ENCODE data around the gene SDK1. TPM values are rescaled to one million over a fixed set of nuclear protein-coding genes. Genes with fewer than 3 reads are reported as not detected.

Gene SDK1
- total and polyA plus RNA-seq, 2 donors (not counting 3 experiments of a cell fraction or from before 2014, with no cell fraction given): 1.6 to 3.9 TPM

- intact Hi-C loops (cut with micrococcal nuclease) (no loop called here), dilution Hi-C loops (cut with MboI; ENCODE audit: extremely low pct_ligation_motif_present, low sequenced_read_pairs) (no loop called here)
- Histone ChIP-seq H3K4me3 (replicated peaks in 1 of 3; ENCODE audit: insufficient read depth in 1 of 3, low read depth in 1 of 3, low read length in 3 of 3) (no peak overlapping the region), H3K27me3 (ENCODE audit: control insufficient read depth in 2 of 2, insufficient read depth in 2 of 2, low read length in 2 of 2) (peaks cover 0 to 1% of the 10 kb centered on the region in 2 experiments), H3K9ac (replicated peaks; ENCODE audit: extremely low read depth, insufficient read depth, low read length) (no peak overlapping the region), H3K4me1 (ENCODE audit: control insufficient read depth, extremely low read depth, insufficient read depth, low read length) (no peaks in the 10 kb centered on the region), H3K36me3 (ENCODE audit: control insufficient read depth in 2 of 2, extremely low read depth in 1 of 2, insufficient read depth in 2 of 2, low read length in 2 of 2) (no peaks in the 10 kb centered on the region), H4K20me1 (replicated peaks; ENCODE audit: control insufficient read depth, extremely low read depth, insufficient read depth, low read length) (no peaks in the 10 kb centered on the region), H3K9me1 (replicated peaks; ENCODE audit: control insufficient read depth, extremely low read depth, insufficient read depth, low read length) (no peaks in the 10 kb centered on the region), H3K27ac (ENCODE audit: insufficient read depth, low read depth, low read length) (no peak overlapping the region), H3K9me3 (replicated peaks; ENCODE audit: control insufficient read depth, insufficient read depth, low read length) (no peaks in the 10 kb centered on the region), H2AFZ (ENCODE audit: low read depth, low read length) (no peak overlapping the region), H3K79me2 (ENCODE audit: control insufficient read depth, insufficient read depth, low read length) (no peaks in the 10 kb centered on the region), H3K4me2 (ENCODE audit: insufficient read depth, low read length) (no peak overlapping the region)
- no TSS peak for BruUV-seq (replicated peaks)
- FAIRE-seq (no peak), DNase-seq (ENCODE audit: low read depth, low spot score) (no peak)
- CTCF ChIA-PET: interaction anchor here (0.9 kb wide), 1 partner anchor 9 kb away, joined by 3 read pairs; no protein-coding TSS in a partner anchor
- TF ChIP-seq JUN (IDR thresholded peaks at IDR 0.05; ENCODE audit: borderline replicate concordance, insufficient read depth, insufficient read length, low read depth) (no peak), MAX (IDR thresholded peaks at IDR 0.05; ENCODE audit: insufficient read depth, insufficient read length) (no peak), POLR2A (IDR thresholded peaks at IDR 0.05; ENCODE audit: low read depth, low read length) (no peak), POLR2AphosphoS5 (IDR thresholded peaks at IDR 0.05; ENCODE audit: insufficient read depth, low read depth, low read length) (no peak), GATA2 (IDR thresholded peaks at IDR 0.05; ENCODE audit: insufficient read depth, insufficient read length, low read depth, low read length) (no peak), MYC (IDR thresholded peaks at IDR 0.05; ENCODE audit: low read depth, low read length) (no peak), EZH2 (IDR thresholded peaks at IDR 0.05; ENCODE audit: borderline replicate concordance, low read depth, low read length, severe bottlenecking) (no peak), FOS (IDR thresholded peaks at IDR 0.05; ENCODE audit: borderline replicate concordance, insufficient read depth, low read length) (no peak), CTCF (IDR thresholded peaks at IDR 0.05; ENCODE audit: extremely low read depth in 1 of 2, insufficient read depth in 1 of 2, low read depth in 1 of 2, low read length in 2 of 2) (no peak)
- POLR2A ChIA-PET: no interaction called here
Observed at GRCh38 chr7:3266240-3266639, 34.8 kb upstream of the SDK1 start.

Measured in endothelial cell of umbilical vein (primary cell).